ENCODE results near the gene ADIPOR2.
A peak's percentile ranks its signal among the peaks of the same experiment; 100 is the strongest.

Gene ADIPOR2

GRCh38 chr12:1773937-1774655, 83.2 kb downstream of the ADIPOR2 start:
- DNase-seq (ENCODE audit: low read depth in 2 of 2): no peak

GRCh38 chr12:1776170-1776921, 85.5 kb downstream of the ADIPOR2 start:
- no peak for DNase-seq (ENCODE audit: low read depth in 2 of 2)

GRCh38 chr12:1777798-1778197, 86.9 kb downstream of the ADIPOR2 start:
- DNase-seq (ENCODE audit: low read depth in 2 of 2): no peak

DNA sequence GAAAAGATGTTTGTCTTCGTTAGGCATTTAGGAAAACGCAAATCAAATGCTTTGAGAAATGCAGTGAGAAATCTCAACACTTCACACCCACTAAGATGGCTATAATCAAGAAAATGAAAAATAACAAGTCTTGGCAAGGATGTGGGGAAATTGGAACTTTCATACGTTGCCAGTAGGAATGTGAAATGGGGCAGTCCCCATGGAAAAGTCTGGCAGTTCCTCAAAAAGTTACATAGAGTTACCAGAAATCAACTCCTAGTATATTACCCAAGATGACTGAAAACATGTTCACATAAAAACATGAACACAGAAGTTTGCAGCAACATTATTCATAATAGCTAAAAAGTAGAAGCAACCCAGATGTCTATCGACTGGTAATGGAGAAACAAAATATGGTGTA, 88.0 kb downstream of the ADIPOR2 start:
- no peak for DNase-seq (ENCODE audit: low read depth in 2 of 2)

DNA sequence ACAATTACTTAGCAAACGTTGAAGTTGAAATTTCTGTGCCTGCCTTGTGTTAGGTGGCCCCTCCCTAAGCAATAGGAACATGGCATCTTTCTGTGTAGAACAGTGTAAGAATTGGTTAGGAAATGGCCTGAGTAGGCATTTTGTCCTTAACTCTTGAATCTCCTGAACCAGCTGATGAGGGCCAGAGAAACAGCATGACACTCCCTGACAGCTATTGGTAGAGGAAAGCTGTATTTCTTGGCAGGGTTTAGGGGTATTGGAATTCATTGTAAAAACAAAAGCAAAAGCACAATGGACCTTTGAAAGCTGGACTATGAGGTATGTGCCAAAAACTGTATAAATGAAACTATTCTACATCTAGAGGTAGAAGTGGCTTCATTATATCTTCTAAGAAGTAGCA, 88.9 kb downstream of the ADIPOR2 start:
- DNase-seq (ENCODE audit: low read depth in 2 of 2): no peak

DNA sequence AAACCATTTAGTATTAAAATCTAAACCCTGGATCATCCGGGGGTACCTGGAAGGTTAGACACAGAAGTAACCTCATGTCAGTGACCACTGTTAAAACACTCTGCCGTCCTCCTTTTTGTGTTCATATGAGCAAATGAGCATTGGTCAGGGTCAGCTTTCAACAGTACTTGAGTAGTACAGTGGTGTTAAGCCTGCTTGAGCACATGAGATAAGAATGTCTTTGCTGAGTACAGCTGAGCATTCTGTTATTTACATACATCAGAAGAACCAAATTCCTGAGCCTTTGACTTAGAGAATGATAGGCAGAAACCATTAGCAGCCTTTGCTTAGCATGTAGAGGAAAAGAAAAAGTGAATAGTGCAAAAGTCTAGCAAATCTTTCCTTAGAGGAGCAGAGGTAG, 90.9 kb downstream of the ADIPOR2 start:
- no peak for DNase-seq (ENCODE audit: low read depth in 2 of 2)

DNA sequence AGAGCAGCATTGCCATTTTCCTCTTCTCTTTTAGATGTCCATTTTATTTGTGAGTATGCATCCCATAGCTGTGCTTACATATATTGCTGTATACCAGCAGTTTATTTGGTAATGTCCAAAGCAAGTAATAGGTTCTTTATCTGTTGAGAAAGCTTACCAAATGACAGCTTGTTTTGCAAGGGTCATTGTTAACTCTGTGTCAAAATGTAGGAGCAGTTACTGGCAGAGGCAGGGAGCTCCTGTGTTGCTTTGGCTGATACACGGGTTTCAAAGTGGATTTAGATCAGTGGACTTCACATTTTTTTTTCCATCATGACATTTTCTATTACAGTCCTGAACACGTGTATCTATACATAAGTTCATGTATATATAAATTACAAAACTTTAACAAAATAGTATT, 91.3 kb downstream of the ADIPOR2 start:
- no peak for DNase-seq (ENCODE audit: low read depth in 2 of 2)

GRCh38 chr12:1787714-1788113, 96.8 kb downstream of the ADIPOR2 start:
- no peak for DNase-seq (ENCODE audit: low read depth in 2 of 2)

DNA sequence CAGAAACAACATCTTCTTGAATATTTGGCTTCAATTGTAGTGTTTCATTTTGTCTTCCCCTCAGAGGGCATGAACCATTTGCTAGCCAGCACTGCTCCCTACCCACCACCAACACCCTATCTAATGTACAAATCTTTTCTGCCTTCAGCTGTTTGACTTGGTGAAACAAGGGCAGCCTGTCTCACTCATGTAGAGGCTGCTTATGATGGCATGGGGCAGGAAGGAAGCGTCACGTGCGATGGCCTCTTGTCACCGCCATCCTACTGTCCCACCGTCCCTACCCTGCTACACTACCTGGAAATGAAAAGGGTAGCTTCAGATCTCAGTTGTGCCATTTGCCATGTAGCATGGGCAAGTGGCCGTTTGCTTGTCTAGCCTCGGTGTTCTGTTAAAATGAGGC, 99.6 kb downstream of the ADIPOR2 start:
- no peak for DNase-seq (ENCODE audit: low read depth in 2 of 2)

GRCh38 chr12:1791104-1791841, 100.4 kb downstream of the ADIPOR2 start:
- peak; percentile 35 to 49 for DNase-seq (ENCODE audit: low read depth in 2 of 2)

DNA sequence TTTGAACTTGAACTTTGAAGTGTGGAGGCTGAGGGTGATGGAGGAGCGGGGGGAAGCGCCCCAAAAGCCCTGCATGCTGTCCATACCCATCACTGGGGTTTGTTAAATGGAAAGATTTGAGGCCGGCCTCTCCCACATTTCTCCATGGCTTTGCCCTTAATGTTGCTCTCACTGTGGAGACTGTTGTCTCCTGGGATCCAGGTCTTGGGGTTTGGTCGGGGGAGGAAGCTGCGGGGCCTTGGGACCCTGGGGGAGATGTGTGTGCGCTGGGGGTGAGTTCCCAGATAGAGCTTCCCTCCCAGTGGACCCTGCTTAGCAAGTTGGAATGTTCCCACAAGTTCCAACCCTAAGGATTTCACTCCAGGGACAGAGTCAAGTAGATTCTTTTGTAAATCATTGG, 101.5 kb downstream of the ADIPOR2 start:
- DNase-seq (ENCODE audit: low read depth in 2 of 2): no peak

- no peak for DNase-seq (ENCODE audit: low read depth in 2 of 2)
Observed at GRCh38 chr12:1793426-1794210, 102.7 kb downstream of the ADIPOR2 start.

DNA sequence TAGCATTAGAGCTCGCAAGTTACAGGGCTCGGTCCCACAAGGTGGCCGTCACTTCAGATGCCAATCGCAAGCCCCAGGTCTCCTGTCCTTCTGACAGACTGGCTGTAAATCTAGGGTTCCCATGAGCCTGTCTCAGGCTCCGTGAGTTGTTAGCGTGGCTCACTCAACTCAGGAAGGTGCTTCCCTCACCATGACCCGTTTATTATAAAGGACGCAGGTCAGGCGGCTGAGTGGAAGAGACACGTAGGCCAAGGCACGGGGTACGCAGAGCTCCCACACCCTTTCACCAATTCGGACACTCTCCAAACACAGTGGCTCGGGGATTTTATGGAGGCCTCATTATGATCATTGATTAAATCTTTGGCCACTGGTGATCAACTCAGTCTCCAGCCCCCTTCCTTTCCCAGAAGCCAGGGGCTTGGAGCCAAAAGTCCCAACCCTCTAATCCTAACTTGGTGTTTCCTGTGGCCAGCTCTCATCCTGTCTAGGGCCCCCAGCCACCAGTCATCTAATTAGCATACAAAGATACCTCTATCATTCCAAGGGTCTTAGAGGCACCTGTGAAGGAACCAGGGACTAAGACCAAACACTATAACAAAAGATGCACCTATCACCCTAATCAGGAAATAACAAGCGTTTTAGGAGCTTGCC, 103.7 kb downstream of the ADIPOR2 start:
- DNase-seq (ENCODE audit: low read depth in 2 of 2): no peak

DNA sequence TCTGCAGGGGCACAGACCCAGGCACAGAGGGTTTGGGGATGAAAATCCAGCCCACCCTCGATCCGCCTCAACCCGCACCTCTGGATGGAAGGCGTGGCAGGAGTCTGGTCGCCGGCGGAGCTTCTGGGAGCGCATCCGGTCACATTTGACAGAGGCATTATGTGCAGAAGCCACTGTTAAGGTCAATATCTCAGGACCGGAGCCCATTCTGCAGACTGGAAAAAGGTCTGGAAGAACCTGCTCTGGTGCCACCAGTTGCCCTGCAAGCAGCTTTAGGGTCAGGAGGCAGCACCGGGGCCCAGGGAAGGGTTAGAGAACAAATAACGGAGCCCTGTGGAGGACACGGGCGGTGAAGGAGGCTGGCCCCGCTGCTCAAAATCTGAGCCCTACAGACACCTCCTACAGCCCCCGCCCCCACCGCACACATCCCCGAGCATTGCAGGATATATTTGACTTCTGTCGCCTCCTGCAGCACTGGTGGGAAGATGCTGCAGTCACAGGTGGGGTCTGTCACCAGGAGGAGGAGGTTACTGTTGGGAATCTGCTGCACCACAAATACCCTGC, 104.4 kb downstream of the ADIPOR2 start:
- no peak for DNase-seq (ENCODE audit: low read depth in 2 of 2)

DNA sequence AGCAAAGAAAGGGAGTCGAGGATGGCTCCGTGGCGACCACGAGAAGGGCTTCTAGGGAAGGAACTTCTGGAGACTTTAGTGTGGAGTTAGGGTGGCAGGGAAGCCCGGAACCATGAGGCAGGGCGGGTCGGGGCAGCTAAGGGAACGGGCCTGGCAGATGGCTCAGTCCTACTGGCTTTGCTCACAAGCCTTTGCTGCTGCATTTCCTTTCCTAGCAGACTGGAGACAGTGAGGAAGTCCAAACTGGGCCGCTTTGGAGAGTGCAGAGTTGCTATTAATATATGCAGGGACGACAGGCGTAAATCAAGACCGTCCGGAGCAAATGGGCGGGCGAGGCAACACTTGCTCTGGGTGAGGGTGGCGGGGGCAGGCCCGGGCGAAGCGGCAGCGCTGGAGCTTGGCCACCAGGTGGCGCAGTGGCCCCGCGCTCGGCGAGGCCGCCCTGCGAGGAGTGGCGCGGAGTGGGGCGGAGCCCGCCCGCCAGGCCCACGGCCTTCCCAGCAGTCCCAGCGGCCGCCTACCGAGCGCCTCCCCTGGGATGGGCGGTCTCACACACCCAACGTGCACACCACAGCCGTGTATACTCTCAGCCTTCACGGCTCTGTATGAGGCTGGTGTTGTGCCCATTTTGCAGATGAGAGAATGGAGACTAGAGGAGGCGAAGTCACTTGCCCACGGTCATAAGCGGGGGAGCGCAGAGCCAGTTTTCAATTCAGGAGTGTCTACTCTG, 105.1 kb downstream of the ADIPOR2 start:
- DNase-seq (ENCODE audit: low read depth in 2 of 2): peak; percentile 88

DNA sequence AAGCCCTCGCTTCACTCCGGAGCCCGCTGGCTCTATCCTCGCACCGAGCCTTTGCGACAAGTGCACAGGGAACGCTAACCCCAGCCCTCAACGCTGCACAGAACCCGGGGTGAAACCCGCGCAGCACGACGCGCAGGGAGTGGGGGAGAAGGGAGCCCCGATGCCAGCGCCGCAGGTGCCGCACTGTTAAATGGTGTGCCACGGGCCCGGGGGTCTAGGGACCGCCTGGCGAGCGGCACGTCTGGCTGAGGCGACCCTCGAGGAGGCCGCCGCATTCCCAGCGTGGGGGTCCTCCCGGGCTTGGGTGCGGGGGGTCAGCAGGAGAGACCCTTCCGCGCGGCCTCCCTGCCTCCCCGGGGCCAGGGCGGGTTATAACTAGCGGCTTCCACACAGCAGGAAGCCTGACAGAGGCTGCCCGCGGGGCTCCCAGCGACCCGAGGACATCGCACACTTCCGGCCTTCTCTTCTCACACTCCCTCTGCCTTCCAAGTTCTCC, 105.7 kb downstream of the ADIPOR2 start:
- peak in 1 of 2 donors; percentile 10 for DNase-seq (ENCODE audit: low read depth in 2 of 2)

GRCh38 chr12:1797011-1797901, 106.4 kb downstream of the ADIPOR2 start:
- peak; percentile 14 to 29 for DNase-seq (ENCODE audit: low read depth in 2 of 2)

DNA sequence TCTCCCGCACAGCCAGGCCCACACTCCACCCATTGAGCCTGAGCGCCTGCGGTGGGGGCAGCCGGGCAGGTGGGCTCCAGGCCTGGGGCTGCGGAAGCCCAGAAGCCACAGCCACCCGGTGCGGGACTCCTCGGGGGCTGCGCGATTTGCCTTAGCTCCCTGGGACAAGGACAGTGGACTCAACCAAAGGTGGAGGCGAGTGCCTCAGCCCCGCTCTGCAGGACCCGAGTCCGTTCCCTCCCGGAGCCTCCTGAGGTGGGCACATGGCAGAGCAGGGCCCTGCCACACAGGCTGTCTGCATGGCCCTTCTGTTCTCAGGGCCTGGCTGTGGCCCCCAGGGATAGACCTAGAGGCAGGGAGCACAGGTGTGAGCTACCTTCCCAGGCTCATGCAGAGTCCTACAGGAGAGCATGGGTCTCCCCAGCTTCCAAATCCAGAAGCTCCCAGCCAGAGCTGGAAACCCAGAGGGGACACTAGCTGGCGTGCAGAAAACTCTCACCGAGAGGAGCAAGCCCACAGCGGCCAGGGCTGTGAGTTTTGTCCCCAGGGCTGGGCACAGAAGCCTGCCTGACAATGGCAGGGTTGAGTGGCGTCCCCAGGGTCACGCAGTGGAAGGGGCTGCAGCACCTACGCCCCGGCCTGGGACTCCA, 107.2 kb downstream of the ADIPOR2 start:
- no peak for DNase-seq (ENCODE audit: low read depth in 2 of 2)

- no peak for DNase-seq (ENCODE audit: low read depth in 2 of 2)
Observed at GRCh38 chr12:1798641-1799020, 107.8 kb downstream of the ADIPOR2 start.
